ENCODE measurements around the gene TBC1D10A. TPM values are rescaled to one million over a fixed set of nuclear protein-coding genes. Genes with fewer than 3 reads are reported as not detected.

Gene TBC1D10A
- total and polyA plus RNA-seq, 2 experiments from 2014 or later = 15.7 to 39.9 TPM

DNA sequence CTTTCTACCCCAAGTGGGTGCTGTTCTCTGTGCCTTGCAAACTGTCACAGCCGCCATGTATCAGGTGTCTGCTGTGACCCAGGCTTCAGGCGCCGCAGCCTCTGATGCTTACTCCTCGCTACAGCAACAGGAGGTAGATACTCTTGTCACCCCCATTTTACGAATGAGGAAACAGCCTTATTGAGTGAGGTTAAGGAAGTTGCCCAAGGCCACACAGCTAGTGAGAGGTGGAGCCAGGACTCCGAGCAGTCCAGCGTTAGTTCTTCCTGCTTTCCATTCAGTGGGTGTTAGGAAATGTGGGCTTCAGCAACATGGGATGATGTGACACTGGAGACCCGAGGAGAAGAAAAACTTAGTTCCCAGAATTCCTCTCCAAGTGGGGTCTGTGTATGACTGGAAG, 46.2 kb upstream of the TBC1D10A start:
- H4K20me1 ChIP-seq (ENCODE audit: insufficient read depth, poor library complexity, severe bottlenecking) = no peaks in the 10 kb centered on the region
- H3K4me3 ChIP-seq = no peak overlapping the region
- no peak for DNase-seq (ENCODE audit: low spot score)
- H2AFZ ChIP-seq = no peak overlapping the region
- TF ChIP-seq EZH2 (IDR thresholded peaks at IDR 0.05; ENCODE audit: borderline replicate concordance) (no peak), EZH2phosphoT487 (IDR thresholded peaks at IDR 0.05; ENCODE audit: low read depth, severe bottlenecking, unreplicated experiment) (no peak)
- TF ChIP-seq, protein P1, sequence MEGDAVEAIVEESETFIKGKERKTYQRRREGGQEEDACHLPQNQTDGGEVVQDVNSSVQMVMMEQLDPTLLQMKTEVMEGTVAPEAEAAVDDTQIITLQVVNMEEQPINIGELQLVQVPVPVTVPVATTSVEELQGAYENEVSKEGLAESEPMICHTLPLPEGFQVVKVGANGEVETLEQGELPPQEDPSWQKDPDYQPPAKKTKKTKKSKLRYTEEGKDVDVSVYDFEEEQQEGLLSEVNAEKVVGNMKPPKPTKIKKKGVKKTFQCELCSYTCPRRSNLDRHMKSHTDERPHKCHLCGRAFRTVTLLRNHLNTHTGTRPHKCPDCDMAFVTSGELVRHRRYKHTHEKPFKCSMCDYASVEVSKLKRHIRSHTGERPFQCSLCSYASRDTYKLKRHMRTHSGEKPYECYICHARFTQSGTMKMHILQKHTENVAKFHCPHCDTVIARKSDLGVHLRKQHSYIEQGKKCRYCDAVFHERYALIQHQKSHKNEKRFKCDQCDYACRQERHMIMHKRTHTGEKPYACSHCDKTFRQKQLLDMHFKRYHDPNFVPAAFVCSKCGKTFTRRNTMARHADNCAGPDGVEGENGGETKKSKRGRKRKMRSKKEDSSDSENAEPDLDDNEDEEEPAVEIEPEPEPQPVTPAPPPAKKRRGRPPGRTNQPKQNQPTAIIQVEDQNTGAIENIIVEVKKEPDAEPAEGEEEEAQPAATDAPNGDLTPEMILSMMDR (IDR thresholded peaks at IDR 0.05; ENCODE audit: poor library complexity) = no peak
- H3K27me3 ChIP-seq = no peaks in the 10 kb centered on the region
- no peaks in the 10 kb centered on the region for H3K79me2 ChIP-seq
- 85% methylated on average over 8 of the region's 8 CpGs for WGBS (ENCODE audit: low lambda C conversion rate, missing lambda C conversion rate)
- no peak overlapping the region for H3K4me2 ChIP-seq
- no peaks in the 10 kb centered on the region for H3K9me3 ChIP-seq (ENCODE audit: low read depth)
- H3K27ac ChIP-seq = no peak overlapping the region
- no peaks in the 10 kb centered on the region for H3K36me3 ChIP-seq (replicated peaks; ENCODE audit: insufficient read depth, low read depth)
- H3K9me2 ChIP-seq (replicated peaks; ENCODE audit: insufficient read depth) = no peaks in the 10 kb centered on the region
- H3K4me1 ChIP-seq (ENCODE audit: insufficient read depth) = no peaks in the 10 kb centered on the region

- Histone ChIP-seq H4K20me1 (ENCODE audit: insufficient read depth, poor library complexity, severe bottlenecking) (no peaks in the 10 kb centered on the region), H3K27me3 (no peaks in the 10 kb centered on the region), H3K79me2 (no peaks in the 10 kb centered on the region), H3K36me3 (replicated peaks; ENCODE audit: insufficient read depth, low read depth) (no peaks in the 10 kb centered on the region), H3K4me2 (no peak overlapping the region), H3K27ac (no peak overlapping the region), H3K9me2 (replicated peaks; ENCODE audit: insufficient read depth) (no peaks in the 10 kb centered on the region), H3K9me3 (ENCODE audit: low read depth) (no peaks in the 10 kb centered on the region), H3K4me3 (no peak overlapping the region), H3K4me1 (ENCODE audit: insufficient read depth) (no peaks in the 10 kb centered on the region), H2AFZ (no peak overlapping the region)
- no peak for DNase-seq (ENCODE audit: low spot score)
- TF ChIP-seq EZH2phosphoT487 (IDR thresholded peaks at IDR 0.05; ENCODE audit: low read depth, severe bottlenecking, unreplicated experiment) = no peak
- TF ChIP-seq, protein P1 (IDR thresholded peaks at IDR 0.05; ENCODE audit: poor library complexity) = no peak
- TF ChIP-seq EZH2 (IDR thresholded peaks at IDR 0.05; ENCODE audit: borderline replicate concordance) = no peak
- WGBS (ENCODE audit: low lambda C conversion rate, missing lambda C conversion rate) = 89% methylated on average over 13 of the region's 13 CpGs
These were observed 45.2 kb upstream of the TBC1D10A start for GRCh38 chr22:30371981-30372380.

- no peak overlapping the region for H2AFZ ChIP-seq
- H3K27ac ChIP-seq = no peak overlapping the region
- no peak overlapping the region for H3K4me2 ChIP-seq
- TF ChIP-seq, protein P1 (IDR thresholded peaks at IDR 0.05; ENCODE audit: poor library complexity) = no peak
- TF ChIP-seq EZH2 (IDR thresholded peaks at IDR 0.05; ENCODE audit: borderline replicate concordance) (no peak), EZH2phosphoT487 (IDR thresholded peaks at IDR 0.05; ENCODE audit: low read depth, severe bottlenecking, unreplicated experiment) (no peak)
- DNase-seq (ENCODE audit: low spot score) = no peak
- H3K4me1 ChIP-seq (ENCODE audit: insufficient read depth) = no peaks in the 10 kb centered on the region
- no peaks in the 10 kb centered on the region for H3K27me3 ChIP-seq
- H3K36me3 ChIP-seq (replicated peaks; ENCODE audit: insufficient read depth, low read depth) = no peaks in the 10 kb centered on the region
- no peaks in the 10 kb centered on the region for H3K9me2 ChIP-seq (replicated peaks; ENCODE audit: insufficient read depth)
- no peaks in the 10 kb centered on the region for H3K79me2 ChIP-seq
- H4K20me1 ChIP-seq (ENCODE audit: insufficient read depth, poor library complexity, severe bottlenecking) = no peaks in the 10 kb centered on the region
- no peaks in the 10 kb centered on the region for H3K9me3 ChIP-seq (ENCODE audit: low read depth)
- WGBS (ENCODE audit: low lambda C conversion rate, missing lambda C conversion rate) = 95% methylated on average over 9 of the region's 9 CpGs
- H3K4me3 ChIP-seq = no peak overlapping the region
These were observed 44.6 kb upstream of the TBC1D10A start for GRCh38 chr22:30371321-30371720.
